Keratinocyte (primary cell): Measurements from ENCODE around the gene FAM186B. TPM values are rescaled to one million over a fixed set of nuclear protein-coding genes. Genes with fewer than 3 reads are reported as not detected.

Experiments
- DNase-seq: peaks from one replicate; pipeline ENCODE4 v3.0.0-alpha.2; 2011; ENCODE audit warnings: low read depth, missing footprints, low spot score
- FAIRE-seq: peaks from 2 replicates; lab custom pipeline; 2011; peaks lifted over from hg19 to GRCh38; lab: Jason Lieb, UNC
- H2AFZ ChIP-seq: 2 replicates; pipeline ENCODE4 v1.6.0; 2012; ENCODE audit warnings: low read length, control low read depth, inconsistent platforms; ENCODE audit not compliant: control insufficient read depth
- H3K27ac ChIP-seq: 2 replicates; pipeline ENCODE4 v1.5.1; 2011; ENCODE audit warnings: low read length; ENCODE audit not compliant: control insufficient read depth, insufficient read depth
- H3K27me3 ChIP-seq: 3 replicates; pipeline ENCODE4 v1.6.0; 2011; ENCODE audit warnings: low read length; ENCODE audit not compliant: control insufficient read depth, insufficient read depth; ENCODE audit errors: extremely low read depth
- H3K36me3 ChIP-seq, 2 experiments: 2 replicates in 1 of 2; 3 replicates in 1 of 2; pipeline ENCODE4 v1.5.1; 2011; ENCODE audit warnings: low read length in 2 of 2, mild to moderate bottlenecking in 1 of 2; ENCODE audit not compliant: control insufficient read depth in 2 of 2, insufficient read depth in 2 of 2; ENCODE audit errors: extremely low read depth in 1 of 2
- H3K4me1 ChIP-seq: 3 replicates; pipeline ENCODE4 v1.5.1; 2011; ENCODE audit warnings: low read length; ENCODE audit not compliant: control insufficient read depth, insufficient read depth; ENCODE audit errors: extremely low read depth
- H3K4me2 ChIP-seq: 3 replicates; pipeline ENCODE4 v1.6.0; 2011; ENCODE audit warnings: low read depth, low read length; ENCODE audit not compliant: control insufficient read depth, insufficient read depth; ENCODE audit errors: extremely low read depth
- H3K4me3 ChIP-seq, 3 experiments: fragments of 200-600 bp in 1 of 3; sonication (generic) in 1 of 3; 2 replicates in 2 of 3; 3 replicates in 1 of 3; pipeline ENCODE4 v1.5.1; 2011 to 2016; ENCODE audit warnings: low read length in 3 of 3, mild to moderate bottlenecking in 3 of 3, control low read depth in 2 of 3, inconsistent platforms in 1 of 3, low read depth in 1 of 3, mixed read lengths in 1 of 3, mixed run types in 1 of 3, moderate library complexity in 1 of 3; ENCODE audit not compliant: control insufficient read depth in 2 of 3, insufficient read depth in 2 of 3; ENCODE audit errors: extremely low read depth in 1 of 3
- H3K79me2 ChIP-seq: 2 replicates; pipeline ENCODE4 v1.6.0; 2012; ENCODE audit warnings: low read length; ENCODE audit not compliant: control insufficient read depth, insufficient read depth
- H3K9ac ChIP-seq: 3 replicates; pipeline ENCODE4 v1.6.0; 2011; ENCODE audit warnings: low read length; ENCODE audit not compliant: control insufficient read depth, insufficient read depth; ENCODE audit errors: extremely low read depth
- H3K9me1 ChIP-seq: 3 replicates; pipeline ENCODE4 v1.6.0; 2011; ENCODE audit warnings: low read length; ENCODE audit not compliant: control insufficient read depth, insufficient read depth; ENCODE audit errors: extremely low read depth
- H3K9me3 ChIP-seq: 2 replicates; pipeline ENCODE4 v1.5.1; 2012; ENCODE audit warnings: low read depth, low read length; ENCODE audit not compliant: control insufficient read depth
- H4K20me1 ChIP-seq: 3 replicates; pipeline ENCODE4 v1.6.0; 2011; ENCODE audit warnings: low read length; ENCODE audit not compliant: control insufficient read depth, insufficient read depth; ENCODE audit errors: extremely low read depth
- EZH2 ChIP-seq: IDR thresholded peaks from one replicate; pipeline ENCODE4 v1.6.1; 2012; ENCODE audit warnings: inconsistent platforms, mild to moderate bottlenecking, low read length, moderate library complexity
- dilution Hi-C: fragments of 300-500 bp; cut with MboI; formaldehyde crosslinking; loops from one replicate; pipeline ENCODE4 v1.7.0; 2020; ENCODE audit warnings: low sequenced_read_pairs; ENCODE audit not compliant: extremely low pct_ligation_motif_present
- polyA plus RNA-seq, 5 experiments: library from polyadenylated mRNA; depleted of rRNA in 3 of 5; stranded (reverse) in 3 of 5; stranded (forward) in 1 of 5; unstranded in 1 of 5; fragments of >200 nt; gene quantifications; 1 replicate in 1 of 5; 2 replicates in 3 of 5; 3 replicates in 1 of 5; pipeline versions ENCODE4 v1.2.1 to v1.2.3, GENCODE V29; 2011 to 2012; ENCODE audit warnings: missing spikeins in 2 of 5, low read depth in 1 of 5, low replicate concordance in 1 of 5
- TF ChIP-seq, protein P1 (sequence below), 3 experiments: IDR thresholded peaks in 1 of 3; conservative IDR thresholded peaks in 1 of 3; optimal IDR thresholded peaks in 1 of 3; 2 replicates in 2 of 3; 3 replicates in 1 of 3; pipeline versions ENCODE3 to v1.5.1; 2011; ENCODE audit warnings: low read length in 3 of 3, mild to moderate bottlenecking in 3 of 3, moderate library complexity in 2 of 3, control low read depth in 1 of 3, inconsistent platforms in 1 of 3; ENCODE audit not compliant: insufficient read depth in 2 of 3; ENCODE audit errors: extremely low read depth in 1 of 3

The FAM186B gene
- polyA plus RNA-seq, 1 donor (not counting 4 experiments of a cell fraction or from before 2014, with no cell fraction given) = 0.13 TPM

DNA sequence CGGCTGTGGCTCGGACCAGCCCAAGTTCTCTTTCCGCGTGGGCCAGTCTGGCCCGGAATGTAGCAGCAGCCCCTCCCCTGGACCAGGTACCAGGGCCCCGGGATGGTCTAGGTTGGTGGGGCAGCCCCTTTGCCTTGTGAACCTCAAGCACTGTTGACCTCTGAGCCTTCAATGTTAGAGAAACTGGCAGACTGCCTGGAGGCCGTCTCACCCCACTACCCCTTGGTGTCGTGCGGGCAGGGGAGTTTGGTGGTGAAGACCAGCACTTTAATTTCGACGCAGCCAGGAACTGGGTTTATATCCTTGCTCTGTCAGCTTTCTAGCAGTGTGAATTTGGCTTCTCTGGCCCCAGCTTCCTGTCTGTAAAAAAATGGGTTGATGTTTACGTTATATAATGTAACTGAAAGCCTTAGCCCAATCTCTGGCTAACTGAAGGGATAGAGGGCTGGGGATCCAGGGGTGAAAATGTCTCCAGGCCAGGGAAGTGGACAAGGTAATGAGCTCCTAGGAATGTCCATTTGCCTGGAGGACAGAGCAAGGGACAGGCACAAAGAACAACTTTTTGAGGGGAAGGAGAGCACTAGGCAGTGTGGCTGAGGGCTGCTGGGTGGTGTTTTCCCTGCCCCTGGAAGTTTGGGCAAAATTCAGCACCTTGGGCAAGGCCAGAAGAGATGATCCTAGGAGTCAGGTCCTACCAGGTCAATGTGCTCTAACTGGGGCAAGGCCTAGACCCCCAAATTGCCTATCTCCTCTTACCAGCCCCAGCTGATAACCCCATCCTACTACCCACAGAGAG, 48.9 kb downstream of the FAM186B start:
- no peak for TF ChIP-seq EZH2
- TF ChIP-seq, protein P1, sequence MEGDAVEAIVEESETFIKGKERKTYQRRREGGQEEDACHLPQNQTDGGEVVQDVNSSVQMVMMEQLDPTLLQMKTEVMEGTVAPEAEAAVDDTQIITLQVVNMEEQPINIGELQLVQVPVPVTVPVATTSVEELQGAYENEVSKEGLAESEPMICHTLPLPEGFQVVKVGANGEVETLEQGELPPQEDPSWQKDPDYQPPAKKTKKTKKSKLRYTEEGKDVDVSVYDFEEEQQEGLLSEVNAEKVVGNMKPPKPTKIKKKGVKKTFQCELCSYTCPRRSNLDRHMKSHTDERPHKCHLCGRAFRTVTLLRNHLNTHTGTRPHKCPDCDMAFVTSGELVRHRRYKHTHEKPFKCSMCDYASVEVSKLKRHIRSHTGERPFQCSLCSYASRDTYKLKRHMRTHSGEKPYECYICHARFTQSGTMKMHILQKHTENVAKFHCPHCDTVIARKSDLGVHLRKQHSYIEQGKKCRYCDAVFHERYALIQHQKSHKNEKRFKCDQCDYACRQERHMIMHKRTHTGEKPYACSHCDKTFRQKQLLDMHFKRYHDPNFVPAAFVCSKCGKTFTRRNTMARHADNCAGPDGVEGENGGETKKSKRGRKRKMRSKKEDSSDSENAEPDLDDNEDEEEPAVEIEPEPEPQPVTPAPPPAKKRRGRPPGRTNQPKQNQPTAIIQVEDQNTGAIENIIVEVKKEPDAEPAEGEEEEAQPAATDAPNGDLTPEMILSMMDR (optimal IDR thresholded peaks at IDR 0.05 in 1 of 3, IDR thresholded peaks at IDR 0.05 in 1 of 3, conservative IDR thresholded peaks at IDR 0.05 in 1 of 3; ENCODE audit: extremely low read depth in 1 of 3, insufficient read depth in 2 of 3, low read length in 3 of 3) = no peak
- Histone ChIP-seq H2AFZ (no peak overlapping the region), H3K9me1 (no peaks in the 10 kb centered on the region), H3K27ac (no peak overlapping the region), H3K9me3 (no peaks in the 10 kb centered on the region), H3K9ac (no peak overlapping the region), H3K36me3 (peaks cover 20 to 29% of the 10 kb centered on the region in 2 experiments), H4K20me1 (no peaks in the 10 kb centered on the region), H3K4me3 (no peak overlapping the region), H3K79me2 (no peaks in the 10 kb centered on the region), H3K27me3 (peaks cover 14% of the 10 kb centered on the region), H3K4me2 (no peak overlapping the region), H3K4me1 (peaks cover 4% of the 10 kb centered on the region)
- no peak for DNase-seq
- dilution Hi-C loops = no loop called here
- no peak for FAIRE-seq

- DNase-seq (no peak), FAIRE-seq (no peak)
- no peak for TF ChIP-seq EZH2
- TF ChIP-seq, protein P1 (optimal IDR thresholded peaks at IDR 0.05 in 1 of 3, IDR thresholded peaks at IDR 0.05 in 1 of 3, conservative IDR thresholded peaks at IDR 0.05 in 1 of 3; ENCODE audit: extremely low read depth in 1 of 3, insufficient read depth in 2 of 3, low read length in 3 of 3) = no peak
- Histone ChIP-seq H3K4me3 (no peak overlapping the region), H3K79me2 (no peaks in the 10 kb centered on the region), H3K4me1 (peaks cover 4% of the 10 kb centered on the region), H3K36me3 (peaks cover 18 to 24% of the 10 kb centered on the region in 2 experiments), H4K20me1 (no peaks in the 10 kb centered on the region), H3K9me1 (no peaks in the 10 kb centered on the region), H3K9ac (no peak overlapping the region), H3K4me2 (no peak overlapping the region), H3K27ac (no peak overlapping the region), H3K27me3 (peaks cover 21% of the 10 kb centered on the region), H3K9me3 (no peaks in the 10 kb centered on the region), H2AFZ (no peak overlapping the region)
- dilution Hi-C loops = no loop called here
Measured at GRCh38 chr12:49555631-49556390, 49.6 kb downstream of the FAM186B start.
